Measurements from ENCODE around the gene TCF19. TPM values are rescaled to one million over a fixed set of nuclear protein-coding genes. Genes with fewer than 3 reads are reported as not detected.

Gene TCF19
- total RNA-seq, 6 experiments from 2014 or later: 0.42 to 4.4 (median 1.3) TPM

GRCh38 chr6:31210741-31211532 lies 52.5 kb downstream of the TCF19 start:
- 48% methylated on average over 4 of the region's 5 CpGs for WGBS (ENCODE audit: insufficient coverage, low coverage, low lambda C conversion rate, missing lambda C conversion rate)

More at GRCh38 chr6:31210741-31211532, 52.5 kb downstream of the TCF19 start:
- intact Hi-C loops (cut with DNase I): no loop called here
- Histone ChIP-seq H3K4me1 (peaks cover 0 to 18% (median 8%) of the 10 kb centered on the region in 4 donors), H3K4me3 (no peak overlapping the region), H3K27ac (no peak overlapping the region), H3K36me3 (no peaks in the 10 kb centered on the region), H3K9me3 (no peaks in the 10 kb centered on the region), H3K27me3 (no peaks in the 10 kb centered on the region)
- no peak for ATAC-seq
- DNase-seq: no peak
- TF ChIP-seq CTCF (IDR thresholded peaks at IDR 0.05): no peak
- TF ChIP-seq POLR2A (IDR thresholded peaks at IDR 0.05): no peak

Small RNAs within 50 kb of the gene (small RNA-seq; reads per million reads assigned to genes)
- gene POLR2LP1: 0 reads per million in 2 experiments

Other genes with a start within 250 kb of the TCF19 start
- gene VARS2, start 244.4 kb upstream of the TCF19 start, total RNA-seq: 10 to 100 TPM; 21.5 to 36.1 (median 25.9) TPM
- gene SFTA2, start 226.4 kb upstream of the TCF19 start, total RNA-seq: not detected
- gene MUCL3, start 217.6 kb upstream of the TCF19 start, total RNA-seq: not detected
- gene MUC21, start 174.9 kb upstream of the TCF19 start, total RNA-seq: under 1 TPM in 1 of 6 experiments, not detected in 5; 0.11 TPM
- not detected for gene MUC22, start 148.1 kb upstream of the TCF19 start, total RNA-seq
- not detected for gene C6orf15, start 46.0 kb upstream of the TCF19 start, total RNA-seq
- under 1 TPM in 2 of 6 experiments, not detected in 4; 0.07 to 0.42 TPM for gene PSORS1C1, start 43.8 kb upstream of the TCF19 start, total RNA-seq
- gene CDSN, start 38.1 kb upstream of the TCF19 start, total RNA-seq: not detected
- gene PSORS1C2, start 19.5 kb upstream of the TCF19 start, total RNA-seq: not detected
- gene CCHCR1, start 787 bp upstream of the TCF19 start, total RNA-seq: 1 to 10 TPM; 6.0 to 9.1 (median 8.0) TPM
- 1 to 10 TPM in 5 of 6 experiments, under 1 TPM in 1; 0.71 to 3.8 (median 2.6) TPM for gene POU5F1, start 12.1 kb downstream of the TCF19 start, total RNA-seq
- 100 to 1,000 TPM; 245 to 565 (median 439) TPM for gene HLA-C, start 113.5 kb downstream of the TCF19 start, total RNA-seq
- 1,000 to 10,000 TPM in 1 of 6 experiments, 100 to 1,000 TPM in 5; 232 to 1,122 (median 585) TPM for gene HLA-B, start 198.6 kb downstream of the TCF19 start, total RNA-seq
- 10 to 100 TPM in 1 of 6 experiments, 1 to 10 TPM in 5; 2.5 to 10.9 (median 6.1) TPM for gene MICA, start 245.0 kb downstream of the TCF19 start, total RNA-seq

All from right lobe of liver (tissue), 6 donors.